ENCODE data around the gene IL21. TPM values are rescaled to one million over a fixed set of nuclear protein-coding genes. Genes with fewer than 3 reads are reported as not detected.

Gene IL21
- total RNA-seq, 3 donors from 2014 or later = not detected

DNA sequence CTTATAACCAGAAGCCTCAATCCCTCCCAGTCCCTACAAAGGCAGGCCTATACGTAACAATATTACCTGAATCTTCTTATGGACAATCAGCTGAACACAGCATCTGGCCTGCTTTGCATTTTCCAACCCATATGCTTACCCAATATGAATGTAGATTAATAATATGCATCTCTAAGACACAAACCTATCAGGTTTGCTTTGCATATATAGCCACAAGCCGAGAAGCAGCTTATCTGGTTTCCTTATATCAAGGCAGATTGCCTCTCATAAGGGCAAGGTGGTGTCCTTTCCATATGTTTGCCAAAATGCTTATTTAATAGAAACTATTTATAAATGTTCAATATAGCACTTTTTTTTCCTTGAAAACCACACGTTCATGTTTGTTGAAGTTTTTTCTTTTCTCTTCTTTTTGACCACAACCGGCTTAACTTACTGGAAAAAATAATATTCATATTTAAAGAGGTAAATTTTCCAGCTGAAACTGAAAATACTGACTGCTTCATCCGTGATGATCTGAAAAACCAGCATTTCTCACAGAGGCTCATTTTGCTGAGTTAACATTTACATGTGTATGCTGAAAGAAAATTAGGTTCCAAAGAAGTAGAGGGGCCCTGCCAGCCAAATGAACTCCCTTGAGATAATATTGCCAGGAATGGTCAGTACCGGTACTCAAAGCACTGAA lies 3.8 kb downstream of the IL21 start:
- Histone ChIP-seq H3K4me1 (no peaks in the 10 kb centered on the region), H3K4me3 (no peak overlapping the region), H3K36me3 (no peaks in the 10 kb centered on the region), H3K27ac (no peak overlapping the region), H3K27me3 (no peaks in the 10 kb centered on the region), H3K9me3 (no peaks in the 10 kb centered on the region)
- no peak for TF ChIP-seq CTCF (IDR thresholded peaks at IDR 0.05)
- DNase-seq (ENCODE audit: low spot score in 2 of 2) = no peak
- intact Hi-C loops (cut with DNase I; ENCODE audit: low total_unique reads) = no loop called here

DNA sequence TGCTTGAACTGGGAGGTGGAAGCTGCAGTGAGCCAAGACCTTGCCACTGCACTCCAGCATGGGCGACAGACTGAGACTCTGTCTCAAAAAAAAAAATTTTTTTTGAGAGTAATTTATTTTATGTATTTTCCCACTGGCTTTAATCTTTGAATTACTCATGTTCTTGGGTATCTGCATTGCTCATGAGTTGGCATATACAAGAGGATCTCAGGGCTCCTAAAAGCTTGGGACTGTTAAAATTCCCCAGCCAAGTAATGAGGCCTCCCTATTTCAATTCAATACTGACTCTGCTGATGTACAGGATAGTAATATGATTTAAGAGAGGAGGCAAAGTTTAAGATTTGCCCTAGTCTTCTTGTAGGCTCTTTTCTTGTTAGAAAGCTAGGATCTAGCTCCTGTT lies 6.2 kb downstream of the IL21 start:
- no peaks in the 10 kb centered on the region for H3K9me3 ChIP-seq
- no peaks in the 10 kb centered on the region for H3K27me3 ChIP-seq
- H3K4me3 ChIP-seq = no peak overlapping the region
- intact Hi-C loops (cut with DNase I; ENCODE audit: low total_unique reads) = no loop called here
- H3K27ac ChIP-seq = no peak overlapping the region
- TF ChIP-seq CTCF (IDR thresholded peaks at IDR 0.05) (no peak), POLR2A (IDR thresholded peaks at IDR 0.05) (no peak), POLR2AphosphoS5 (IDR thresholded peaks at IDR 0.05) (no peak)
- H3K4me1 ChIP-seq = no peaks in the 10 kb centered on the region
- DNase-seq (ENCODE audit: low spot score in 2 of 2) = no peak
- no peaks in the 10 kb centered on the region for H3K36me3 ChIP-seq

DNA sequence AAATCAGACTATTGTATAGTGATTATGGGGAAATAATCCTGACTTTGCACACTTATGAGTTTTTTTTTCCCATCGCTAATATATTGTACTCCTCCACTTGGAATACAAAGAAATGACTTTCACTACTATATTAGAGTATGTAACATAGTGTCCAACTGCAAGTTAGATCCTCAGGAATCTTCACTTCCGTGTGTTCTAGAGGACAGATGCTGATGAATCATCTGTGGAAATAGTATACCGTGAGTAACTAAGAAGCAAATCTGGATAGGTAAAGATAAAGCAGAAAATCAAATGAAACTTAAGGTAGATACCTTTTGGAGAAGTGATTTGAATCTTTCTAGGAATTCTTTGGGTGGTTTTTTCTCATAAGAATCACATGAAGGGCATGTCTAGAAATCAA lies 8.3 kb downstream of the IL21 start:
- no peak for DNase-seq (ENCODE audit: low spot score in 2 of 2)
- no peaks in the 10 kb centered on the region for H3K9me3 ChIP-seq

DNA sequence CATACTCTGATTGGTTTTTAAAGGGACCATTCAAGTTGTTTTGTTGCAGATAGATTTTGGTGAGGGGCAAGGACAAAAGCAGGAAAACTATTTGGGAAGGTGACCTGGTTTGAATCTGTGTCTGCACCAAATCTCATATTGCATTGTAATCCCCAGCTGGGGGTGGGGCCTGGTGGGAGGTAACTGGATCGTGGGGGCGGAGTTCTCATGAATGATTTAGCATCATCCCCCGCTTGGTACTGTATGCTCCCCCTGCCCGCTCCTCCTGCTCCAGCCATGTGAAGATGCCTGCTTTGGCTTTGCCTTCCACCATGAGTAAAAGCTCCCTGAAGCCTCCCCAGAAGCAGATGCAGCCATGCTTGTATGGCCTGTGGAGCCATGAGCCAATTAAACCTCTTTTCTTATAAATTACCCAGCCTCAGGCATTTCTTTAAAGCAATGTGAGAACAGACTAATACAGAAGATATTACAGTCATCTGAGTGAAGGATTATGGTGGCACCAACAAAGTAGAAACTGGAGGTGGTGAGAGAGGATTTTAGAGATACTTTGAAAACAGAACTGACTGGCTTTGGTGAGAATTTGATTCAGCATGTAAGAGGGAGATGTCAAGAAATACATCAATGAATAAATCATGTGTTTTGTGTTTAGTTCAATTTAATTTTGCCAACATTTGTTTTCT lies 14.4 kb downstream of the IL21 start:
- intact Hi-C loops (cut with DNase I; ENCODE audit: low total_unique reads) = no loop called here
- H3K36me3 ChIP-seq = no peaks in the 10 kb centered on the region
- DNase-seq (ENCODE audit: low spot score in 2 of 2) = no peak

More for the DNA sequence above, 8.3 kb downstream of the IL21 start:
- TF ChIP-seq POLR2A (IDR thresholded peaks at IDR 0.05) (no peak), CTCF (IDR thresholded peaks at IDR 0.05) (no peak), POLR2AphosphoS5 (IDR thresholded peaks at IDR 0.05) (no peak)
- Histone ChIP-seq H3K4me3 (no peak overlapping the region), H3K27me3 (no peaks in the 10 kb centered on the region), H3K27ac (no peak overlapping the region), H3K4me1 (no peaks in the 10 kb centered on the region), H3K36me3 (no peaks in the 10 kb centered on the region)
- intact Hi-C loops (cut with DNase I; ENCODE audit: low total_unique reads) = no loop called here

More for the DNA sequence above, 14.4 kb downstream of the IL21 start:
- H3K4me1 ChIP-seq = no peaks in the 10 kb centered on the region
- H3K9me3 ChIP-seq = no peaks in the 10 kb centered on the region
- no peak overlapping the region for H3K27ac ChIP-seq
- TF ChIP-seq POLR2A (IDR thresholded peaks at IDR 0.05) (no peak), POLR2AphosphoS5 (IDR thresholded peaks at IDR 0.05) (no peak), CTCF (IDR thresholded peaks at IDR 0.05) (no peak)
- no peak overlapping the region for H3K4me3 ChIP-seq
- H3K27me3 ChIP-seq = no peaks in the 10 kb centered on the region
